ENCODE data around the gene PIP4K2C.

DNA sequence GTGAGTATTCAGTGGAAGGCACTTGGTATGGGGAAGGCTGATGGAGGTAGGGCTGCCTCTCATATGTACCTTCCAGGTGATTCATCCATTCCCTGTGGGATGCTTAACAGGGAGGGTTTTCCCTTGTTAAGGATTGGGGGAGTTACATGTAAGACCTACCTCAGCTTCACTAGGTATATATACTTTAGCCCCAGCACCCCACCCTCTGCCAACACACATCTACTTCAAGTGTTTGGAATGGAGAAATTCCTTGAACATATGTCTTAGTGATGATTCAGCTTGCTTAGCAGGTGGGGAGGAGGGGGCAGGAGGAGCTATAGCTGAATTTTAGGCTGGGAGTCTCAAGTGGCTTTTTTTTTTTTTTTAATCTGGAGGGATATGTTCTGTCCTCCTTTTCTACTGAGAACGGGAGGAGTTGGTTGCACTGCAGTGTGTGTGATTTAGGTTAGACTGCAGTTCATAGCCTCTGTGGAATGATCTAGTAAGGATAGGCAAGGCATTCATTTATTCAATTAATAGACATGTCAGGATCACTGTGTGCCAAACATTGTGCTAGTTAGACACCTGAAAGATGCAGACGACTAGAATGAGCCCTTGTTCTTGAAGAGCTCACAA is 1.7 kb downstream of the PIP4K2C start:
- TF ChIP-seq, protein P1, sequence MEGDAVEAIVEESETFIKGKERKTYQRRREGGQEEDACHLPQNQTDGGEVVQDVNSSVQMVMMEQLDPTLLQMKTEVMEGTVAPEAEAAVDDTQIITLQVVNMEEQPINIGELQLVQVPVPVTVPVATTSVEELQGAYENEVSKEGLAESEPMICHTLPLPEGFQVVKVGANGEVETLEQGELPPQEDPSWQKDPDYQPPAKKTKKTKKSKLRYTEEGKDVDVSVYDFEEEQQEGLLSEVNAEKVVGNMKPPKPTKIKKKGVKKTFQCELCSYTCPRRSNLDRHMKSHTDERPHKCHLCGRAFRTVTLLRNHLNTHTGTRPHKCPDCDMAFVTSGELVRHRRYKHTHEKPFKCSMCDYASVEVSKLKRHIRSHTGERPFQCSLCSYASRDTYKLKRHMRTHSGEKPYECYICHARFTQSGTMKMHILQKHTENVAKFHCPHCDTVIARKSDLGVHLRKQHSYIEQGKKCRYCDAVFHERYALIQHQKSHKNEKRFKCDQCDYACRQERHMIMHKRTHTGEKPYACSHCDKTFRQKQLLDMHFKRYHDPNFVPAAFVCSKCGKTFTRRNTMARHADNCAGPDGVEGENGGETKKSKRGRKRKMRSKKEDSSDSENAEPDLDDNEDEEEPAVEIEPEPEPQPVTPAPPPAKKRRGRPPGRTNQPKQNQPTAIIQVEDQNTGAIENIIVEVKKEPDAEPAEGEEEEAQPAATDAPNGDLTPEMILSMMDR (IDR thresholded peaks at IDR 0.05; ENCODE audit: insufficient read depth, low read length, poor library complexity, severe bottlenecking), result no peak
- no peak for TF ChIP-seq EZH2phosphoT487 (conservative IDR thresholded peaks at IDR 0.05; ENCODE audit: low read length)
